ENCODE measurements around the gene KCNJ6.

DNA sequence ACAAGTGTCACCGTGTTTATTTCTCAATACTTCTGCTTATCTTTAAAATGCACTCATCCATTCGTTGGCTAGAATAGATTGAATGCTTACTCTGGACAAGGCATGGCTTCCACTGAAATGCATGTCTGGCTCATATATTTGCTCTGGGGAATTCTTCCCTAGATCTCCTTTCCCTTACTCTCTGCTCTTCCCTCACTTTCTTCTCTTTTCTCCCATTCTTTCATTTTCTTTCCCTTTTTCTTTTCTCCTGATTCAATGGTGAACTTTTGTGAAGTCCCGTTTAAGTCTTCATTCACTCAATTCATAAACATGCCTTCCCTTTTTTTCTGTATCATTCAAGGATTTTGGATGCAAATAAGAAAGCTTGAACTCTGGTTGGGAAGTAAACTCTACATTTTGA is 315.2 kb downstream of the KCNJ6 start:
- no peak for TF ChIP-seq IKZF1 (conservative IDR thresholded peaks at IDR 0.05)
- TF ChIP-seq SUZ12 (IDR thresholded peaks at IDR 0.05; ENCODE audit: unreplicated experiment), result no peak
- TF ChIP-seq, protein P1, sequence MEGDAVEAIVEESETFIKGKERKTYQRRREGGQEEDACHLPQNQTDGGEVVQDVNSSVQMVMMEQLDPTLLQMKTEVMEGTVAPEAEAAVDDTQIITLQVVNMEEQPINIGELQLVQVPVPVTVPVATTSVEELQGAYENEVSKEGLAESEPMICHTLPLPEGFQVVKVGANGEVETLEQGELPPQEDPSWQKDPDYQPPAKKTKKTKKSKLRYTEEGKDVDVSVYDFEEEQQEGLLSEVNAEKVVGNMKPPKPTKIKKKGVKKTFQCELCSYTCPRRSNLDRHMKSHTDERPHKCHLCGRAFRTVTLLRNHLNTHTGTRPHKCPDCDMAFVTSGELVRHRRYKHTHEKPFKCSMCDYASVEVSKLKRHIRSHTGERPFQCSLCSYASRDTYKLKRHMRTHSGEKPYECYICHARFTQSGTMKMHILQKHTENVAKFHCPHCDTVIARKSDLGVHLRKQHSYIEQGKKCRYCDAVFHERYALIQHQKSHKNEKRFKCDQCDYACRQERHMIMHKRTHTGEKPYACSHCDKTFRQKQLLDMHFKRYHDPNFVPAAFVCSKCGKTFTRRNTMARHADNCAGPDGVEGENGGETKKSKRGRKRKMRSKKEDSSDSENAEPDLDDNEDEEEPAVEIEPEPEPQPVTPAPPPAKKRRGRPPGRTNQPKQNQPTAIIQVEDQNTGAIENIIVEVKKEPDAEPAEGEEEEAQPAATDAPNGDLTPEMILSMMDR (IDR thresholded peaks at IDR 0.05 in 2 of 3, conservative IDR thresholded peaks at IDR 0.05 in 1 of 3; ENCODE audit: control insufficient read depth in 2 of 3, extremely low read depth in 1 of 3, insufficient read depth in 1 of 3, low read depth in 3 of 3, low read length in 3 of 3), result no peak
- no peak for TF ChIP-seq SMARCA5 (IDR thresholded peaks at IDR 0.05)
- no peak for TF ChIP-seq SIN3A (IDR thresholded peaks at IDR 0.05; ENCODE audit: low read depth, low read length)
- TF ChIP-seq POLR2AphosphoS2 (IDR thresholded peaks at IDR 0.05; ENCODE audit: low read depth, low read length), result no peak
- TF ChIP-seq, protein P2, sequence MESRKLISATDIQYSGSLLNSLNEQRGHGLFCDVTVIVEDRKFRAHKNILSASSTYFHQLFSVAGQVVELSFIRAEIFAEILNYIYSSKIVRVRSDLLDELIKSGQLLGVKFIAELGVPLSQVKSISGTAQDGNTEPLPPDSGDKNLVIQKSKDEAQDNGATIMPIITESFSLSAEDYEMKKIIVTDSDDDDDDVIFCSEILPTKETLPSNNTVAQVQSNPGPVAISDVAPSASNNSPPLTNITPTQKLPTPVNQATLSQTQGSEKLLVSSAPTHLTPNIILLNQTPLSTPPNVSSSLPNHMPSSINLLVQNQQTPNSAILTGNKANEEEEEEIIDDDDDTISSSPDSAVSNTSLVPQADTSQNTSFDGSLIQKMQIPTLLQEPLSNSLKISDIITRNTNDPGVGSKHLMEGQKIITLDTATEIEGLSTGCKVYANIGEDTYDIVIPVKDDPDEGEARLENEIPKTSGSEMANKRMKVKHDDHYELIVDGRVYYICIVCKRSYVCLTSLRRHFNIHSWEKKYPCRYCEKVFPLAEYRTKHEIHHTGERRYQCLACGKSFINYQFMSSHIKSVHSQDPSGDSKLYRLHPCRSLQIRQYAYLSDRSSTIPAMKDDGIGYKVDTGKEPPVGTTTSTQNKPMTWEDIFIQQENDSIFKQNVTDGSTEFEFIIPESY (IDR thresholded peaks at IDR 0.05), result no peak
- no peak for TF ChIP-seq CBX3 (IDR thresholded peaks at IDR 0.05; ENCODE audit: borderline replicate concordance, low read depth)
- no peak for TF ChIP-seq ZBTB11 (CRISPR knock-in tag; IDR thresholded peaks at IDR 0.05)
- no peak for TF ChIP-seq POLR2A (IDR thresholded peaks at IDR 0.05; ENCODE audit: low read depth, low read length)
- TF ChIP-seq MAX (IDR thresholded peaks at IDR 0.05; ENCODE audit: low read depth, low read length), result no peak
- TF ChIP-seq IRF3 (IDR thresholded peaks at IDR 0.05), result no peak

Data from GM12878 (cell line).